ENCODE results near the gene FAM229A. TPM values are rescaled to one million over a fixed set of nuclear protein-coding genes. Genes with fewer than 3 reads are reported as not detected.

Gene FAM229A
- total and polyA plus RNA-seq, 7 donors: 0.60 to 13.8 (median 5.4) TPM

- H3K4me1 ChIP-seq: no peaks in the 10 kb centered on the region
- intact Hi-C loops (cut with DNase I): no loop called here
- H3K9me3 ChIP-seq: no peaks in the 10 kb centered on the region
- 16 to 30% methylated on average over 8 of the region's 8 CpGs for WGBS, 2 donors
- DNase-seq: no peak
- no peak overlapping the region for H3K4me3 ChIP-seq
- no peaks in the 10 kb centered on the region for H3K36me3 ChIP-seq
- no peak overlapping the region for H3K27ac ChIP-seq
- no peaks in the 10 kb centered on the region for H3K27me3 ChIP-seq
- TF ChIP-seq POLR2A (IDR thresholded peaks at IDR 0.05): no peak
- no peak for TF ChIP-seq POLR2AphosphoS5 (IDR thresholded peaks at IDR 0.05)
- TF ChIP-seq, protein P1, sequence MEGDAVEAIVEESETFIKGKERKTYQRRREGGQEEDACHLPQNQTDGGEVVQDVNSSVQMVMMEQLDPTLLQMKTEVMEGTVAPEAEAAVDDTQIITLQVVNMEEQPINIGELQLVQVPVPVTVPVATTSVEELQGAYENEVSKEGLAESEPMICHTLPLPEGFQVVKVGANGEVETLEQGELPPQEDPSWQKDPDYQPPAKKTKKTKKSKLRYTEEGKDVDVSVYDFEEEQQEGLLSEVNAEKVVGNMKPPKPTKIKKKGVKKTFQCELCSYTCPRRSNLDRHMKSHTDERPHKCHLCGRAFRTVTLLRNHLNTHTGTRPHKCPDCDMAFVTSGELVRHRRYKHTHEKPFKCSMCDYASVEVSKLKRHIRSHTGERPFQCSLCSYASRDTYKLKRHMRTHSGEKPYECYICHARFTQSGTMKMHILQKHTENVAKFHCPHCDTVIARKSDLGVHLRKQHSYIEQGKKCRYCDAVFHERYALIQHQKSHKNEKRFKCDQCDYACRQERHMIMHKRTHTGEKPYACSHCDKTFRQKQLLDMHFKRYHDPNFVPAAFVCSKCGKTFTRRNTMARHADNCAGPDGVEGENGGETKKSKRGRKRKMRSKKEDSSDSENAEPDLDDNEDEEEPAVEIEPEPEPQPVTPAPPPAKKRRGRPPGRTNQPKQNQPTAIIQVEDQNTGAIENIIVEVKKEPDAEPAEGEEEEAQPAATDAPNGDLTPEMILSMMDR (IDR thresholded peaks at IDR 0.05): no peak
- no peak for TF ChIP-seq EP300 (IDR thresholded peaks at IDR 0.05)
These were observed 16.9 kb downstream of the FAM229A start for GRCh38 chr1:32345289-32345827.

- Histone ChIP-seq H3K36me3 (no peaks in the 10 kb centered on the region), H3K4me3 (no peak overlapping the region), H3K27me3 (no peaks in the 10 kb centered on the region), H3K27ac (no peak overlapping the region), H3K4me1 (no peaks in the 10 kb centered on the region), H3K9me3 (no peaks in the 10 kb centered on the region)
- DNase-seq: no peak
- 92% methylated on average over 10 of the region's 10 CpGs for WGBS, 2 donors
- TF ChIP-seq POLR2AphosphoS5 (IDR thresholded peaks at IDR 0.05) (no peak), POLR2A (IDR thresholded peaks at IDR 0.05) (no peak)
- TF ChIP-seq, protein P1 (IDR thresholded peaks at IDR 0.05): no peak
- intact Hi-C loops (cut with DNase I): no loop called here
These were observed 19.6 kb downstream of the FAM229A start for GRCh38 chr1:32342704-32343103.

DNA sequence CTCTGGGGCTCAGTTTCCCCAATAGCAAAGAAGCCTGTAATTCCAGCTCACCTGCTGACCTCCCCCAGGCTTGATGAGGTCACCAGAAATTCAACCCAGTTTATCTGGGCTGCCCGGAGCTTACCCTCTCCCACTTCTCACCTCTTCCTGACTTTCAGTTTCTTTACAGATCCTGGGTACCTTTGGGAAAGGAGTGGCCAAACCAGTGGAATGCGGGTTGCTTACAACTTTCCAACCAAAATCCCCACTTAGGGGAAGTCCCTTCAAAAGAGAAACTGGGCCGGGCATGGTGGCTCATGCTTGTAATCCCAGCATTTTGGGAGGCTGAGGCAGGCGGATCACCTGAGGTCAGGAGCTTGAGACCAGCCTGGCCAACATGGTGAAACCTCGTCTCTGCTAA, 20.3 kb downstream of the FAM229A start:
- Histone ChIP-seq H3K4me3 (no peak overlapping the region), H3K9me3 (no peaks in the 10 kb centered on the region), H3K27ac (no peak overlapping the region), H3K36me3 (no peaks in the 10 kb centered on the region), H3K4me1 (peaks cover 0 to 3% (median 0%) of the 10 kb centered on the region in 4 donors), H3K27me3 (no peaks in the 10 kb centered on the region)
- TF ChIP-seq EP300 (IDR thresholded peaks at IDR 0.05): no peak
- TF ChIP-seq POLR2AphosphoS5 (IDR thresholded peaks at IDR 0.05): no peak
- TF ChIP-seq, protein P1 (IDR thresholded peaks at IDR 0.05): no peak
- no peak for TF ChIP-seq POLR2A (IDR thresholded peaks at IDR 0.05)
- 68 to 72% methylated on average over 5 of the region's 5 CpGs for WGBS, 2 donors
- no peak for DNase-seq
- intact Hi-C loops (cut with DNase I): no loop called here

- H3K27ac ChIP-seq: no peak overlapping the region
- no peak for DNase-seq
- intact Hi-C loops (cut with DNase I): no loop called here
- TF ChIP-seq POLR2AphosphoS5 (IDR thresholded peaks at IDR 0.05): no peak
- no peak for TF ChIP-seq POLR2A (IDR thresholded peaks at IDR 0.05)
- no peak for TF ChIP-seq EP300 (IDR thresholded peaks at IDR 0.05)
- TF ChIP-seq, protein P1 (IDR thresholded peaks at IDR 0.05): no peak
- no peaks in the 10 kb centered on the region for H3K27me3 ChIP-seq
- H3K9me3 ChIP-seq: no peaks in the 10 kb centered on the region
- 94% methylated on average over 11 of the region's 11 CpGs for WGBS, 2 donors
- peaks cover 0 to 10% (median 4%) of the 10 kb centered on the region in 4 donors for H3K4me1 ChIP-seq
- H3K36me3 ChIP-seq: no peaks in the 10 kb centered on the region
- no peak overlapping the region for H3K4me3 ChIP-seq
These were observed 21.0 kb downstream of the FAM229A start for GRCh38 chr1:32341186-32341757.

Measured in sigmoid colon (tissue), 7 donors.